Glutamatergic neuron (in vitro differentiated cells): ENCODE data around the gene WFDC5. TPM values are rescaled to one million over a fixed set of nuclear protein-coding genes. Genes with fewer than 3 reads are reported as not detected.

Experiments
- DNase-seq: peaks from one replicate; pipeline ENCODE4 v3.0.0; 2022
- H3K27ac Mint-ChIP-seq: one replicate; pipeline ENCODE4 v1.8.0; 2020; ENCODE audit warnings: mild to moderate bottlenecking, mixed read lengths, inconsistent platforms; ENCODE audit not compliant: unreplicated experiment
- H3K27me3 Mint-ChIP-seq: one replicate; pipeline ENCODE4 v1.8.0; 2020; ENCODE audit warnings: mild to moderate bottlenecking, moderate library complexity, mixed read lengths, inconsistent platforms; ENCODE audit not compliant: unreplicated experiment
- H3K36me3 Mint-ChIP-seq: one replicate; pipeline ENCODE4 v1.8.0; 2020; ENCODE audit warnings: mild to moderate bottlenecking, mixed read lengths, inconsistent platforms; ENCODE audit not compliant: unreplicated experiment
- H3K4me1 Mint-ChIP-seq: one replicate; pipeline ENCODE4 v1.8.0; 2020; ENCODE audit warnings: mild to moderate bottlenecking, low read depth, mixed read lengths, inconsistent platforms; ENCODE audit not compliant: unreplicated experiment
- H3K4me3 Mint-ChIP-seq: one replicate; pipeline ENCODE4 v1.8.0; 2020; ENCODE audit warnings: mild to moderate bottlenecking, mixed read lengths, inconsistent platforms; ENCODE audit not compliant: unreplicated experiment
- H3K9me3 Mint-ChIP-seq: one replicate; pipeline ENCODE4 v1.8.0; 2020; ENCODE audit warnings: mild to moderate bottlenecking, moderate library complexity, mixed read lengths, inconsistent platforms; ENCODE audit not compliant: unreplicated experiment
- CTCF ChIP-seq: fragments of 200-600 bp; sonication (generic); IDR thresholded peaks from one replicate; pipeline ENCODE4 v1.5.0; 2021; ENCODE audit not compliant: partially characterized antibody, unreplicated experiment
- total RNA-seq: library from RNA; stranded (reverse); fragmentation: NEBNext Ultra II Directional; extraction: Animal tissue kit (Norgen Biotek cat#: 25700); gene quantifications from one replicate; pipeline ENCODE4 v1.2.1, GENCODE V29; 2021; ENCODE audit not compliant: unreplicated experiment

WFDC5 gene
- total RNA-seq, 1 donor from 2014 or later: not detected

- DNase-seq: no peak
- Mint-ChIP-seq H3K4me3 (no peak within 1 kb of the TSS), H3K9me3 (no peaks in the 10 kb centered on the region), H3K4me1 (no peaks in the 10 kb centered on the region), H3K27me3 (no peaks in the 10 kb centered on the region), H3K36me3 (peaks cover 9% of the 10 kb centered on the region), H3K27ac (no peak within 1 kb of the TSS)
- TF ChIP-seq CTCF: no peak
Observed at GRCh38 chr20:45124365-45124764, 9.4 kb upstream of the WFDC5 start, which contains the start of gene WFDC12. Gene WFDC12, minus strand, starts transcription at chr20:45124465. Its CDS starts 18 bp downstream, at chr20:45124447.

GRCh38 chr20:45121388-45121787 is 6.4 kb upstream of the WFDC5 start:
- H3K4me3 Mint-ChIP-seq: no peak overlapping the region
- TF ChIP-seq CTCF: no peak
- H3K27me3 Mint-ChIP-seq: peaks cover 2% of the 10 kb centered on the region
- H3K9me3 Mint-ChIP-seq: peaks cover 2% of the 10 kb centered on the region
- H3K4me1 Mint-ChIP-seq: no peaks in the 10 kb centered on the region
- no peak for DNase-seq
- H3K36me3 Mint-ChIP-seq: peaks cover 9% of the 10 kb centered on the region
- no peak overlapping the region for H3K27ac Mint-ChIP-seq

- Mint-ChIP-seq H3K9me3 (peaks cover 2% of the 10 kb centered on the region), H3K27ac (no peak overlapping the region), H3K4me3 (no peak overlapping the region), H3K4me1 (no peaks in the 10 kb centered on the region), H3K27me3 (peaks cover 4% of the 10 kb centered on the region), H3K36me3 (peaks cover 9% of the 10 kb centered on the region)
- no peak for DNase-seq
- no peak for TF ChIP-seq CTCF
Observed at GRCh38 chr20:45119556-45120266, 4.7 kb upstream of the WFDC5 start.

GRCh38 chr20:45118028-45118427 is 3.1 kb upstream of the WFDC5 start:
- Mint-ChIP-seq H3K4me3 (no peak overlapping the region), H3K4me1 (no peaks in the 10 kb centered on the region), H3K27ac (no peak overlapping the region), H3K27me3 (peaks cover 9% of the 10 kb centered on the region), H3K36me3 (peaks cover 9% of the 10 kb centered on the region), H3K9me3 (peaks cover 2% of the 10 kb centered on the region)
- DNase-seq: no peak
- no peak for TF ChIP-seq CTCF

- no peak overlapping the region for H3K27ac Mint-ChIP-seq
Observed at GRCh38 chr20:45117581-45117980, 2.6 kb upstream of the WFDC5 start.

More at GRCh38 chr20:45117581-45117980, 2.6 kb upstream of the WFDC5 start:
- H3K4me1 Mint-ChIP-seq: no peaks in the 10 kb centered on the region
- no peak for DNase-seq
- TF ChIP-seq CTCF: no peak
- peaks cover 2% of the 10 kb centered on the region for H3K9me3 Mint-ChIP-seq
- H3K27me3 Mint-ChIP-seq: peaks cover 9% of the 10 kb centered on the region
- peaks cover 9% of the 10 kb centered on the region for H3K36me3 Mint-ChIP-seq
- no peak overlapping the region for H3K4me3 Mint-ChIP-seq
